HepG2 (cell line): Measurements from ENCODE around the gene CEMP1. TPM values are rescaled to one million over a fixed set of nuclear protein-coding genes. Genes with fewer than 3 reads are reported as not detected.

Experiments used
- AGO2 ChIP-seq: fragments of 200-400 bp; formaldehyde crosslinking; optimal IDR thresholded peaks from 2 replicates; pipeline ENCODE3; 2017; ENCODE audit warnings: mild to moderate bottlenecking, low read depth, low read length, moderate library complexity
- AKAP8 ChIP-seq: sonication (generic); formaldehyde crosslinking; IDR thresholded peaks from 2 replicates; pipeline ENCODE4 v1.5.1; 2020; ENCODE audit warnings: mild to moderate bottlenecking, missing genetic modification reagents
- CBX5 ChIP-seq: sonication (generic); formaldehyde crosslinking; IDR thresholded peaks from 2 replicates; pipeline ENCODE4 v1.4.0; 2020; ENCODE audit warnings: missing genetic modification reagents, borderline replicate concordance
- CEBPB ChIP-seq: IDR thresholded peaks from 2 replicates; pipeline ENCODE4 v1.6.1; 2011; ENCODE audit warnings: low read depth, low read length, improper control_type of control experiment, borderline replicate concordance
- ELF4 ChIP-seq: sonication (generic); formaldehyde crosslinking; IDR thresholded peaks from 2 replicates; pipeline ENCODE4 v1.5.0; 2020; ENCODE audit warnings: missing genetic modification reagents, mild to moderate bottlenecking, moderate library complexity, borderline replicate concordance
- EZH2 ChIP-seq: conservative IDR thresholded peaks from 2 replicates; pipeline ENCODE4 v1.6.1; 2012; ENCODE audit warnings: mild to moderate bottlenecking, low read depth, low read length, moderate library complexity
- FIP1L1 ChIP-seq: fragments of 200-400 bp; formaldehyde crosslinking; IDR thresholded peaks from 2 replicates; pipeline ENCODE4 v1.6.1; 2018; ENCODE audit warnings: low read depth, mild to moderate bottlenecking, low read length, moderate library complexity, borderline replicate concordance; ENCODE audit not compliant: insufficient read depth
- GABPB1 ChIP-seq: IDR thresholded peaks from 2 replicates; pipeline ENCODE4 v1.6.1; 2016; ENCODE audit warnings: mild to moderate bottlenecking, missing genetic modification reagents, moderate library complexity, missing compliant biosample characterization
- KMT2B ChIP-seq: IDR thresholded peaks from 2 replicates; pipeline ENCODE4 v1.6.1; 2016; ENCODE audit warnings: missing genetic modification reagents, missing compliant biosample characterization
- NFRKB ChIP-seq: fragments of 450-650 bp; IDR thresholded peaks from 2 replicates; pipeline ENCODE4 v1.6.1; 2017
- PITX1 ChIP-seq: sonication (generic); formaldehyde crosslinking; IDR thresholded peaks from 2 replicates; pipeline ENCODE4 v1.5.1; 2020; ENCODE audit warnings: mild to moderate bottlenecking, missing genetic modification reagents
- SP140L ChIP-seq: sonication (generic); formaldehyde crosslinking; IDR thresholded peaks from 2 replicates; pipeline ENCODE4 v1.4.0; 2020; ENCODE audit warnings: missing genetic modification reagents, borderline replicate concordance
- TBX2 ChIP-seq: sonication (generic); formaldehyde crosslinking; IDR thresholded peaks from 2 replicates; pipeline ENCODE4 v1.5.0; 2020; ENCODE audit warnings: missing genetic modification reagents, mild to moderate bottlenecking, borderline replicate concordance
- ZFAT ChIP-seq: sonication (generic); formaldehyde crosslinking; conservative IDR thresholded peaks from 2 replicates; pipeline ENCODE4 v1.8.1; 2023; ENCODE audit warnings: missing genetic modification reagents, inconsistent platforms
- ZNF101 ChIP-seq: sonication (generic); formaldehyde crosslinking; IDR thresholded peaks from 2 replicates; pipeline ENCODE4 v1.4.0; 2020; ENCODE audit warnings: mild to moderate bottlenecking, low read depth, missing genetic modification reagents, borderline replicate concordance
- ZNF292 ChIP-seq: sonication (generic); formaldehyde crosslinking; IDR thresholded peaks from 2 replicates; pipeline ENCODE4 v1.8.1; 2022; ENCODE audit warnings: mild to moderate bottlenecking, low read depth, missing genetic modification reagents, borderline replicate concordance
- ZNF430 ChIP-seq: sonication (generic); formaldehyde crosslinking; IDR thresholded peaks from 2 replicates; pipeline ENCODE4 v1.9.0; 2021; ENCODE audit warnings: mild to moderate bottlenecking, missing genetic modification reagents
- ZNF441 ChIP-seq: sonication (generic); formaldehyde crosslinking; IDR thresholded peaks from 2 replicates; pipeline ENCODE4 v1.7.0; 2021; ENCODE audit warnings: missing genetic modification reagents, borderline replicate concordance
- ZNF510 ChIP-seq: sonication (generic); formaldehyde crosslinking; IDR thresholded peaks from 2 replicates; pipeline ENCODE4 v1.4.0; 2020; ENCODE audit warnings: low read depth, mild to moderate bottlenecking, missing genetic modification reagents
- ZNF598 ChIP-seq: sonication (generic); formaldehyde crosslinking; IDR thresholded peaks from 2 replicates; pipeline ENCODE4 v1.5.1; 2020; ENCODE audit warnings: mild to moderate bottlenecking, missing genetic modification reagents, borderline replicate concordance
- ZNF749 ChIP-seq: sonication (generic); formaldehyde crosslinking; IDR thresholded peaks from 2 replicates; pipeline ENCODE4 v1.8.0; 2022; ENCODE audit warnings: mild to moderate bottlenecking, missing genetic modification reagents, moderate library complexity, borderline replicate concordance
- ZNF775 ChIP-seq: sonication (generic); formaldehyde crosslinking; IDR thresholded peaks from 2 replicates; pipeline ENCODE4 v1.4.0; 2020; ENCODE audit warnings: missing genetic modification reagents, mild to moderate bottlenecking, moderate library complexity, borderline replicate concordance
- polyA plus RNA-seq, 8 experiments: library from polyadenylated mRNA; depleted of rRNA in 3 of 8; stranded (reverse) in 7 of 8; unstranded in 1 of 8; fragments of >200 nt; fragmentation: Illumina TruSeq in 4 of 8; extraction: Trizol in 4 of 8; gene quantifications; 2 replicates each; pipeline versions ENCODE4 v1.2.1 to v1.2.3, GENCODE V29; 2011 to 2016; ENCODE audit warnings: low read depth in 4 of 8, missing spikeins in 1 of 8, mixed read lengths in 1 of 8; ENCODE audit not compliant: insufficient read depth in 1 of 8
- total RNA-seq, 5 experiments: library from RNA; depleted of rRNA; stranded (reverse); fragments of >200 nt; fragmentation: Illumina TruSeq; extraction: Trizol; gene quantifications; 2 replicates each; pipeline ENCODE4 v1.2.3, GENCODE V29; 2016; ENCODE audit warnings: low read depth in 1 of 5
- TF ChIP-seq, protein P1 (sequence below): sonication (generic); formaldehyde crosslinking; IDR thresholded peaks from 2 replicates; pipeline ENCODE4; 2020; ENCODE audit warnings: missing genetic modification reagents, mild to moderate bottlenecking, borderline replicate concordance
- TF ChIP-seq, protein P2 (sequence below): sonication (generic); formaldehyde crosslinking; IDR thresholded peaks from 2 replicates; pipeline ENCODE4 v1.4.0; 2020; ENCODE audit warnings: mild to moderate bottlenecking, missing genetic modification reagents
- TF ChIP-seq, protein P3 (sequence below): sonication (generic); formaldehyde crosslinking; IDR thresholded peaks from 2 replicates; pipeline ENCODE4 v1.5.1; 2020; ENCODE audit warnings: missing genetic modification reagents, mild to moderate bottlenecking, borderline replicate concordance

The CEMP1 gene
- total and polyA plus RNA-seq, 2 of the 13 experiments (the other 11 are each of a cell fraction or from before 2014, with no cell fraction given) = not detected

DNA sequence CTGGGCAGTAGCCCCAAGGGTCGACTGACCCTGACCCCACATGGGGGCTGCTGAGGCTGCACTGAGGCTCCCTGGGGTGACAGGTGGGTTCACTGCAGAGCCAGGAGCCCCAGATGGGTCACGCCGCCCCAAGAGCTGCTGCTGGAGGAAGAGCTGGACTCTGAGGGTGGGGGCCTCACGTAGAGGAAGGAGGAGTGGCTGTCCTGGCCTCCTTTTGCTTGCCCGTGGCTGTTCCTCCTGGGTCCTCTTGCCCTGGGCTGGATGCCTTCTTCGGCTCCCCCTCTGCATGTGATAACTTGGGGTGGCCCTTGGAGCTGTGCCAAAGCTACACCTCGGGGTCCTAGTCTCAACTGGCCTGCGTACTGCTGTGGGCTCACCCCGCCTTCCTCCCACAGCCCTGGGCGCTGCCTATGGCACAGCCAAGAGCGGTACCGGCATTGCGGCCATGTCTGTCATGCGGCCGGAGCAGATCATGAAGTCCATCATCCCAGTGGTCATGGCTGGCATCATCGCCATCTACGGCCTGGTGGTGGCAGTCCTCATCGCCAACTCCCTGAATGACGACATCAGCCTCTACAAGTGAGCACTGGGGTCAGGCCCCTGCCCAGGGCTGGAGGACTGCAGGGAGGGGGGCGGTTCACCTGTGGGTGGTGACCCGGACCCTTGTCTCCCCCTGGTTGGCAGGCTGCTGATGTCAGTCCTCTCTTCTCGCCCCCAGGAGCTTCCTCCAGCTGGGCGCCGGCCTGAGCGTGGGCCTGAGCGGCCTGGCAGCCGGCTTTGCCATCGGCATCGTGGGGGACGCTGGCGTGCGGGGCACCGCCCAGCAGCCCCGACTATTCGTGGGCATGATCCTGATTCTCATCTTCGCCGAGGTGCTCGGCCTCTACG, 12.1 kb downstream of the CEMP1 start (continued):
- TF ChIP-seq, protein P1, sequence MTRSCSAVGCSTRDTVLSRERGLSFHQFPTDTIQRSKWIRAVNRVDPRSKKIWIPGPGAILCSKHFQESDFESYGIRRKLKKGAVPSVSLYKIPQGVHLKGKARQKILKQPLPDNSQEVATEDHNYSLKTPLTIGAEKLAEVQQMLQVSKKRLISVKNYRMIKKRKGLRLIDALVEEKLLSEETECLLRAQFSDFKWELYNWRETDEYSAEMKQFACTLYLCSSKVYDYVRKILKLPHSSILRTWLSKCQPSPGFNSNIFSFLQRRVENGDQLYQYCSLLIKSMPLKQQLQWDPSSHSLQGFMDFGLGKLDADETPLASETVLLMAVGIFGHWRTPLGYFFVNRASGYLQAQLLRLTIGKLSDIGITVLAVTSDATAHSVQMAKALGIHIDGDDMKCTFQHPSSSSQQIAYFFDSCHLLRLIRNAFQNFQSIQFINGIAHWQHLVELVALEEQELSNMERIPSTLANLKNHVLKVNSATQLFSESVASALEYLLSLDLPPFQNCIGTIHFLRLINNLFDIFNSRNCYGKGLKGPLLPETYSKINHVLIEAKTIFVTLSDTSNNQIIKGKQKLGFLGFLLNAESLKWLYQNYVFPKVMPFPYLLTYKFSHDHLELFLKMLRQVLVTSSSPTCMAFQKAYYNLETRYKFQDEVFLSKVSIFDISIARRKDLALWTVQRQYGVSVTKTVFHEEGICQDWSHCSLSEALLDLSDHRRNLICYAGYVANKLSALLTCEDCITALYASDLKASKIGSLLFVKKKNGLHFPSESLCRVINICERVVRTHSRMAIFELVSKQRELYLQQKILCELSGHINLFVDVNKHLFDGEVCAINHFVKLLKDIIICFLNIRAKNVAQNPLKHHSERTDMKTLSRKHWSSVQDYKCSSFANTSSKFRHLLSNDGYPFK (CRISPR knock-in tag) = no peak
- 0 out of 2 replicates have a peak, but pooled peaks have one; percentile 18 for TF ChIP-seq AKAP8 (CRISPR knock-in tag)
- no peak for TF ChIP-seq FIP1L1
- no peak for TF ChIP-seq ZNF598 (CRISPR knock-in tag)
- no peak for TF ChIP-seq ELF4
- TF ChIP-seq, protein P2, sequence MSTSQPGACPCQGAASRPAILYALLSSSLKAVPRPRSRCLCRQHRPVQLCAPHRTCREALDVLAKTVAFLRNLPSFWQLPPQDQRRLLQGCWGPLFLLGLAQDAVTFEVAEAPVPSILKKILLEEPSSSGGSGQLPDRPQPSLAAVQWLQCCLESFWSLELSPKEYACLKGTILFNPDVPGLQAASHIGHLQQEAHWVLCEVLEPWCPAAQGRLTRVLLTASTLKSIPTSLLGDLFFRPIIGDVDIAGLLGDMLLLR (CRISPR knock-in tag) = no peak
- TF ChIP-seq ZNF430 (CRISPR knock-in tag) = no peak
- no peak for TF ChIP-seq ZNF292 (CRISPR knock-in tag)
- no peak for TF ChIP-seq ZNF101 (CRISPR knock-in tag)
- TF ChIP-seq EZH2 = no peak
- no peak for TF ChIP-seq CEBPB
- TF ChIP-seq, protein P3, sequence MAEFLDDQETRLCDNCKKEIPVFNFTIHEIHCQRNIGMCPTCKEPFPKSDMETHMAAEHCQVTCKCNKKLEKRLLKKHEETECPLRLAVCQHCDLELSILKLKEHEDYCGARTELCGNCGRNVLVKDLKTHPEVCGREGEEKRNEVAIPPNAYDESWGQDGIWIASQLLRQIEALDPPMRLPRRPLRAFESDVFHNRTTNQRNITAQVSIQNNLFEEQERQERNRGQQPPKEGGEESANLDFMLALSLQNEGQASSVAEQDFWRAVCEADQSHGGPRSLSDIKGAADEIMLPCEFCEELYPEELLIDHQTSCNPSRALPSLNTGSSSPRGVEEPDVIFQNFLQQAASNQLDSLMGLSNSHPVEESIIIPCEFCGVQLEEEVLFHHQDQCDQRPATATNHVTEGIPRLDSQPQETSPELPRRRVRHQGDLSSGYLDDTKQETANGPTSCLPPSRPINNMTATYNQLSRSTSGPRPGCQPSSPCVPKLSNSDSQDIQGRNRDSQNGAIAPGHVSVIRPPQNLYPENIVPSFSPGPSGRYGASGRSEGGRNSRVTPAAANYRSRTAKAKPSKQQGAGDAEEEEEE (CRISPR knock-in tag) = no peak
- TF ChIP-seq ZNF749 (CRISPR knock-in tag) = no peak
- no peak for TF ChIP-seq CBX5 (CRISPR knock-in tag)
- TF ChIP-seq PITX1 (CRISPR knock-in tag) = no peak
- TF ChIP-seq KMT2B (CRISPR knock-in tag) = no peak
- TF ChIP-seq NFRKB = no peak
- peak; percentile 39 for TF ChIP-seq AGO2
- TF ChIP-seq TBX2 (CRISPR knock-in tag) = no peak
- TF ChIP-seq ZNF441 = no peak
- 0 out of 2 replicates have a peak, but pooled peaks have one; percentile 21 for TF ChIP-seq GABPB1 (CRISPR knock-in tag)
- TF ChIP-seq ZFAT (CRISPR knock-in tag) = no peak
- TF ChIP-seq ZNF510 (CRISPR knock-in tag) = no peak
- TF ChIP-seq ZNF775 (CRISPR knock-in tag) = no peak
- no peak for TF ChIP-seq SP140L (CRISPR knock-in tag)
